IMR-90 (cell line): Measurements from ENCODE around the gene KLHL36.

ENCODE experiments used
- BHLHE40 ChIP-seq: fragments of 150-350 bp; IDR thresholded peaks from 2 replicates; pipeline ENCODE4 v1.6.1; 2016; ENCODE audit warnings: mild to moderate bottlenecking, low read depth, low read length
- CEBPB ChIP-seq: IDR thresholded peaks from 2 replicates; pipeline ENCODE4 v1.6.1; 2012; ENCODE audit warnings: low read depth, low read length, improper control_type of control experiment
- CTCF ChIP-seq: conservative IDR thresholded peaks from 2 replicates; pipeline ENCODE4 v1.5.1; 2012; ENCODE audit warnings: mild to moderate bottlenecking, low read depth, low read length, improper control_type of control experiment
- ELK1 ChIP-seq: fragments of 150-350 bp; IDR thresholded peaks from 2 replicates; pipeline ENCODE4 v1.6.1; 2016; ENCODE audit warnings: low read depth, mild to moderate bottlenecking, low read length, moderate library complexity, borderline replicate concordance
- FOS ChIP-seq: fragments of 150-350 bp; IDR thresholded peaks from 2 replicates; pipeline ENCODE4 v1.6.1; 2016; ENCODE audit warnings: low read depth, low read length
- MXI1 ChIP-seq: IDR thresholded peaks from 2 replicates; pipeline ENCODE4 v1.6.1; 2012; ENCODE audit warnings: low read depth, mild to moderate bottlenecking, low read length, moderate library complexity, borderline replicate concordance
- NFE2L2 ChIP-seq: fragments of 150-350 bp; IDR thresholded peaks from 2 replicates; pipeline ENCODE4 v1.6.1; 2016; ENCODE audit warnings: low read depth, mild to moderate bottlenecking, low read length
- POLR2A ChIP-seq: IDR thresholded peaks from 2 replicates; pipeline ENCODE4 v1.6.1; 2012; ENCODE audit warnings: mild to moderate bottlenecking, low read depth, low read length
- RAD21 ChIP-seq: IDR thresholded peaks from 2 replicates; pipeline ENCODE4 v1.6.1; 2012; ENCODE audit warnings: low read length, improper control_type of control experiment
- RCOR1 ChIP-seq: IDR thresholded peaks from 2 replicates; pipeline ENCODE4 v1.6.1; 2012; ENCODE audit warnings: mild to moderate bottlenecking, low read length, improper control_type of control experiment; ENCODE audit not compliant: insufficient replicate concordance
- RFX5 ChIP-seq: IDR thresholded peaks from 2 replicates; pipeline ENCODE4 v1.8.0; 2012; ENCODE audit warnings: low read depth, mild to moderate bottlenecking, low read length, moderate library complexity
- SMC3 ChIP-seq: fragments of 150-350 bp; IDR thresholded peaks from 2 replicates; pipeline ENCODE4 v1.6.1; 2016; ENCODE audit warnings: low read depth, mild to moderate bottlenecking, antibody characterized with exemption, low read length, moderate library complexity
- USF2 ChIP-seq: fragments of 150-350 bp; IDR thresholded peaks from 2 replicates; pipeline ENCODE4 v1.6.1; 2017; ENCODE audit warnings: mild to moderate bottlenecking, antibody characterized with exemption, low read length, low read depth

- TF ChIP-seq RAD21 (no peak), RCOR1 (no peak), CTCF (no peak), SMC3 (no peak), POLR2A (no peak), USF2 (no peak), MXI1 (no peak), RFX5 (no peak), FOS (no peak), NFE2L2 (no peak), CEBPB (no peak), BHLHE40 (no peak), ELK1 (no peak)
Measured at GRCh38 chr16:84638231-84638806, 10.0 kb upstream of the KLHL36 start.
